GM19452 (cell line): ENCODE data around the gene CA10.

Experiments used
- ATAC-seq: cut with Tn5 transposase; IDR thresholded peaks from one replicate; pipeline ENCODE4 v1.9.1; 2021; ENCODE audit not compliant: unreplicated experiment

The CA10 gene

GRCh38 chr17:52147431-52147830 lies 11.1 kb downstream of the CA10 start:
- peak; percentile 57 for ATAC-seq

- no peak for ATAC-seq
Observed at GRCh38 chr17:52145476-52145875, 13.0 kb downstream of the CA10 start.

- no peak for ATAC-seq
Observed at GRCh38 chr17:52143542-52143941, 15.0 kb downstream of the CA10 start.

- no peak for ATAC-seq
Observed at GRCh38 chr17:52140601-52141000, 17.9 kb downstream of the CA10 start.

GRCh38 chr17:52138752-52139151 lies 19.8 kb downstream of the CA10 start:
- no peak for ATAC-seq

GRCh38 chr17:52138350-52138749 lies 20.2 kb downstream of the CA10 start:
- ATAC-seq, result no peak

GRCh38 chr17:52136166-52136565 lies 22.3 kb downstream of the CA10 start:
- ATAC-seq, result no peak

GRCh38 chr17:52134641-52135040 lies 23.9 kb downstream of the CA10 start:
- no peak for ATAC-seq

GRCh38 chr17:52128721-52129120 lies 29.8 kb downstream of the CA10 start:
- ATAC-seq, result no peak

GRCh38 chr17:52124993-52125392 lies 33.5 kb downstream of the CA10 start:
- ATAC-seq, result no peak

- no peak for ATAC-seq
Observed at GRCh38 chr17:52124561-52124960, 34.0 kb downstream of the CA10 start.

- no peak for ATAC-seq
Observed at GRCh38 chr17:52120465-52120864, 38.0 kb downstream of the CA10 start.

GRCh38 chr17:52110923-52111581 lies 47.5 kb downstream of the CA10 start:
- ATAC-seq, result no peak

- ATAC-seq, result no peak
Observed at GRCh38 chr17:52106638-52107261, 51.8 kb downstream of the CA10 start.

GRCh38 chr17:52106072-52106471 lies 52.4 kb downstream of the CA10 start:
- ATAC-seq, result no peak

GRCh38 chr17:52105591-52105990 lies 52.9 kb downstream of the CA10 start:
- ATAC-seq, result no peak

- ATAC-seq, result no peak
Observed at GRCh38 chr17:52096056-52096455, 62.5 kb downstream of the CA10 start.

GRCh38 chr17:52084176-52084575 lies 74.3 kb downstream of the CA10 start:
- no peak for ATAC-seq

GRCh38 chr17:52079496-52079895 lies 79.0 kb downstream of the CA10 start:
- no peak for ATAC-seq

GRCh38 chr17:52071712-52072111 lies 86.8 kb downstream of the CA10 start:
- ATAC-seq, result no peak

- no peak for ATAC-seq
Observed at GRCh38 chr17:52064791-52065211, 93.7 kb downstream of the CA10 start.

GRCh38 chr17:52049496-52049895 lies 109.0 kb downstream of the CA10 start:
- ATAC-seq, result no peak

GRCh38 chr17:52049051-52049450 lies 109.5 kb downstream of the CA10 start:
- no peak for ATAC-seq
